COLO829 (cell line): Measurements from ENCODE around the gene HOXA7.

Experiments
- DNase-seq: peaks from one replicate; pipeline ENCODE4 v3.0.0; 2012; ENCODE audit warnings: low spot score

The HOXA7 gene

DNA sequence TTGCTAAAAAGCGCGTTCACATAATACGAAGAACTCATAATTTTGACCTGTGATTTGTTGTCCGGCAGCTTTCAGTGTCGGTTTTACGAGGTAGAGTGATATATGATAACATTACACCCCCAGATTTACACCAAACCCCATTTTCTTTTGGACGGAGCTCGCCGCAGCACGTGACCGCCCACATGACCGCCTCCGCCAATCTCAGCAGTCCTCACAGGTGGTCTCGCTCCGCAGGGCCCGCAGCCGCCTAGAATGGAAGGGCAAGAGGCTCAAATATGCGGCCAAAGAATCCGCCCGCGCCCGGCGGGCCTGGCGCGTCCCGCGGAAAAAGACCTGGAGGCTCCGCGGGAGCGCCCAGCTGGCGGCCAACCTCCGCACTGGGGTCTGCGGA lies at the start of gene HOXA7:
Gene HOXA7, minus strand, starts transcription at position 168 of the 391 bp plus-strand sequence. Its CDS starts 130 bp downstream, at position 38.
- no peak for DNase-seq

GRCh38 chr7:27205325-27206280 lies 49.1 kb upstream of the HOXA7 start:
- no peak for DNase-seq

DNA sequence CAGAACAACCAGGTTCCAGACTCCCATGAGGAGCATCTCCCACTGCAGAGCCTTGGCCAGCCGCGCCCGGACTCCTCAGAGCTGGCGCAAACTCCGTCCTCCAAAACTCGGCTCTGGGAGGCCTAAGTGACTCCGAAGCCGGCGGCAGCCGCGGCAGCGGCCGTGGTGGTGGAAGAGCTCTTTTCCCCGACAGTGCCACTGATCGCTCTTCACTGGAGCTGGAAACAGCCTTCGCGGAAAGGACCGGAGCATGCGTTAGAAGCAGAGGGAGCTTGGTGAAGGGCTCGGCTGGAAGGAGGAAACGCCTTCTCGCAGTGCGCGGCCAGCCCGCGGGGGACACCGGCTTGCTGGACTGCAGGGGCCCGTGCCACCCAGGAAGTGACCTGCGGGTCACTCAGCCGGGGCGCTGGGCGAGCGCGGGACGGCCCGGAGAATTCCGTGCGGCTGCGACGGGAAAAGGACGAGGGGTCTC lies 48.4 kb upstream of the HOXA7 start:
- no peak for DNase-seq

GRCh38 chr7:27203964-27204594 lies 47.6 kb upstream of the HOXA7 start:
- no peak for DNase-seq

DNA sequence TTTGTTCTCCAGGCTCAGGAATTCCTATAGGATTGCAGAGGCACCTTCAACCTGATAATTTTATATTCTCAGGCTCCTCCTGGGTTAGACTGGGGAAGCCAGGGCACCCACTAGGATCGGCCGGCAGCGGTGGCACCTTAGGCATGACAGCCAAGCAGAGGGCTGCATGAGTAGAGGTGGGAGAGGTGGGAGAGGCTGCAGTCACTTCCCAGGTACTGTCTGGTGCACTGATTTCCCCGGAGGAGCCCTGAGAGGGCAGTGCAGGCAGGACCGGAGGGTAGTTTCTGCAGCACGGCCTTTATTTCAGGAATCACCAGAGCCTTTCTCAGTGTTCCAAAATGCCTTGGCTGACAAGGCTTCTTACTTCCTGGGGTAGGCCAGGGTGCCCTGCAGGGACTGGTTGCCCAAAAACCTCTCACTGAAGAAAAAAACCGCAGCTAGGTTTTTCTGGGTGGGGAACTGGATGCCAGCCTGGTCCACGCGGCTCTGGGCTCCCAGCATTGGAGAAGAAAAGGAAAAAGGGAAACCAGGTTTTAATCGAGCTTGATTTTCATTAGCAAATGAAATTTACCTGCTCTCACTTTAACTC lies 47.0 kb upstream of the HOXA7 start:
- no peak for DNase-seq

GRCh38 chr7:27202862-27203134 lies 46.3 kb upstream of the HOXA7 start:
- no peak for DNase-seq

DNA sequence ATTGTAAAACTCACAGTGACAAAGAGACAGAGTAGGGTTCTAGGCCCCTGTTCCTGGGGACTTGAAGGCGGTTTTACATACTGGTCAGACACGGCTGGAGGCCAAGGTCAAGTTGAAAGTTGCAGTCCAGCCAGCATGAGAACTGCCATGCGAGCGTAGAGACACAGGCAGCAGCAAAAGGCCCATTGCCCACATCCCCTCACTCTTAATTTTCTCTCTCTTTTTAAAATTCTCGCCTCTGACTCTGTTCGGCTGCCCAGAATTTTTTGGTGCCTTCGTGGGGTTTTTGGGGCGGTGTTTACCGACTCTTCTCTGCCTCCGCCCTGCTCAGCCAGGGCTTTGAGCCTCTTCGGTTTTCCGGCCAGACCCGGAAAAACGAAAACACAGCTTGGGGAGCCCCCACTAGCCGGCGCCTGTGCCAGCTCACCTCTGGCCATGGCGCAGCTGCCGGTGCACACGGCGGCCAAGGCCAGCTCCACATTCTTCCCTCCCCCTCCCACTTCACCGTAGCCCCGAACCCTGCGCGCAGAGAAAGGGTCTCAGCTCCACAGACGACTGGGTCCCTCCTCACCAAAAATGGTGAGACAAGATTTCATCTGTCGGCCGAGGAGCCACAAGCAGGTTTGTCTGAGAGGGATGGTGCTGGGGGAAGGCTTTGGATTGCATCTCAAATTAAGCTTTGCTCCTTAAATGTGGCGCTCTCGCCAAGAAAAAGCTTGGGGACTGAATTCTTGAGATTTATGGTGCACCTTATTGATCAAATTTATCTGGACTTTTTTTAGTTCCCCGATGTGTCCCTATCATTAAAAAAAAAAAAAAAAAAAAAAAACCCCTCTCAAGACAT lies 45.8 kb upstream of the HOXA7 start:
- DNase-seq = no peak

DNA sequence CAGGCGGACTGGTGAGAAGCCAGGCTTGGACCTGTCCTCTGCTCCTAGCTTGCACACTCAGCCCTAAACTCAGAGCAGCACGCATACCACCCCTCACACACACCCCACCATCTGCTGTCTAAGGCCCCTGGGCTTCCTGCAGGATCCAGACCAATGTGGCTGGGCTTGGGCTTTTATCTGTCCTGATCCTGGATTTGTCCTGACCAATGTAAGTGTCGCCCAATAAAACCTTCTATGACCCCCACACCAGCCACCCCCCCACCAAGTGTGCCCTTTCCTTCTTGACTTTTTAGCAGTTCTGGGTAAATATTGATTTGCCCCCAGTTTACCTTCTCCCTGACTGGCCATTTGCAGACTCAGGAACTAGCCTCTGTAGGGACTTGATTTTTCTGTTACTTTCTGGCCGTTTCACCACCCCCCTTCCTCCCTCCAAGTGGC lies 45.1 kb upstream of the HOXA7 start:
- no peak for DNase-seq

DNA sequence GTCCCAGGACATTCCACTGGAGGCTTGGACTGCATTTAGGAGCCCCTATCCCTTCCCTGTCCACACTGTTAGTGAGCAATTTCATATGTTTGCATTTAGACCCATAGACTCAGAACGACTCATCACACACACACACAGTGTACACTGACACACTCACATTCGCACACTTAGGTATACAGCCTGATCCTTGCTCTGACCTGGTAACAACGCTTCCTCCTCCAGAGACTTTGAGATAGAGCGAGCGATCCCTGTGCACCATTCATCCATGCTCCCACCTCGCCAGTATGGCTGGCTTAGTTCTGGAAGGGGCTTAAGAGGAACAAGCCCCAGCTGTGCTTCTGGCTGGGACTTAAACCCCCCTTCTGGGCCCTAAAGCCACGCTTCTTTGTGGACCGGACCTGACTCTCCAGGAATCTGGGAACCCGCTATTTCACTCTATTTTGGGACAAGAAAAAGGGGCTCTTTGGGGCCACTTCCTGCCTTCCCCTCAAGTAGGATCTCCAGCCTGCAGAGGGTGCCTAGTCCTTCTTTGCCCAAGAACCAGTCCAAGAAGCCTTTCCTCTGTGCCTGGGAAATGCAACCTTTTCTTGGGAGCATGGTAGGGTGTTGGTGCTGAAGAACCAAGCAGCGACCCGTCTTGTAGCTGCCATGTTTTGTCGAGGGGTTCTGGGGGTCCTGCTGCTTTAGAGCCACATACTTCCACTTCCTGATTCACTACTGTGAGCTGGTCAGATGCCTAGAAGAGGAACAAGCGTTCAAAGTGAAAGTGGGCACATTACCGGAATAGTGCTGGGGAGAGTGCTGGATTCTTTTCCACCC lies 44.5 kb upstream of the HOXA7 start:
- no peak for DNase-seq

DNA sequence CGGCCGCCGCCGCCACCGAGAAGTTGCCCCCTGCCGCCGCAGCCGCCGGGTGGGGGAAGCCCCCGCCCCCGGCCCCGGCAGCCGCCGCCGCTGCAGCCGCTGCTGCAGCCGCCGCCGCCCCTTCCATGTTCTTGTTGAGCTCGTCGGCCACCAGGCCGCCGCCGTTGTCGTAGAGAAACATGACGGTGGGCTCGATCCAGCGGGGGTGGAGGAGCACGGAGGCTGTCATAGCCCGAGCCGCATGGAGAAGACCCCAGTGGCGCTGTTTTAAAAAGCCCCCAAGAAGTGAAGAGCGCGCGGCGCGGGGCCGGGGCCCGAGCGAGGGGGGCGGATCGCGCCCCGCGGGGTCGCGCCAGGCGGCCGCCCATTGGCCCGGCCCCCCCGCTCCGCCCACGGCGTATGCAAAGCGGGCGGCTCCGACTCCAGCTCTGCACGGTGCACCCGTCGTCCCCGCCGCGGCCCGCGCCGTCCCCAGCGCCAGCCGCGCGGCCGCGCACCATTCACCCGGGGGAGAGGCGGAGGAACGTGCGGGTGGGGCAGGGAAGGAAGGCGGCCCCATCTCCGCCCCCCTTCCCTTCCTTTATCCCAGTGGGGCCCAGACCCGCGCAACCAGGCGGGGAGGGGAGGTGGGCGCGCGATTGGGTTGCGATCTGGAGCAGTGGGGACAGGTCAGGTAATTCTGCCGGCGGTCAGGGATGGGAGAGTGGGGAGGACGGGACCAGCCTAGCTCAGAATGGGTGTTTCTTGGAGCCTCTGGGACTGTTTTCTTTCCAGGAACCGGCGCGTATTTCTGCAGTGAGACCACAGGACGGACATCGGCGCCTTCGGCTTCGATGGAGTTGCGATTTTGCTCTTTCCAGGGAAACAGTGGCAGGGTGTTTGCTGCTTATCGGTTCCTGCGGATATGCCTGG lies 43.6 kb upstream of the HOXA7 start, which contains the start of gene HOXA13:
Gene HOXA13, minus strand, starts transcription at position 243 of the 912 bp plus-strand sequence. Its CDS starts 14 bp downstream, at position 229.
- no peak for DNase-seq

DNA sequence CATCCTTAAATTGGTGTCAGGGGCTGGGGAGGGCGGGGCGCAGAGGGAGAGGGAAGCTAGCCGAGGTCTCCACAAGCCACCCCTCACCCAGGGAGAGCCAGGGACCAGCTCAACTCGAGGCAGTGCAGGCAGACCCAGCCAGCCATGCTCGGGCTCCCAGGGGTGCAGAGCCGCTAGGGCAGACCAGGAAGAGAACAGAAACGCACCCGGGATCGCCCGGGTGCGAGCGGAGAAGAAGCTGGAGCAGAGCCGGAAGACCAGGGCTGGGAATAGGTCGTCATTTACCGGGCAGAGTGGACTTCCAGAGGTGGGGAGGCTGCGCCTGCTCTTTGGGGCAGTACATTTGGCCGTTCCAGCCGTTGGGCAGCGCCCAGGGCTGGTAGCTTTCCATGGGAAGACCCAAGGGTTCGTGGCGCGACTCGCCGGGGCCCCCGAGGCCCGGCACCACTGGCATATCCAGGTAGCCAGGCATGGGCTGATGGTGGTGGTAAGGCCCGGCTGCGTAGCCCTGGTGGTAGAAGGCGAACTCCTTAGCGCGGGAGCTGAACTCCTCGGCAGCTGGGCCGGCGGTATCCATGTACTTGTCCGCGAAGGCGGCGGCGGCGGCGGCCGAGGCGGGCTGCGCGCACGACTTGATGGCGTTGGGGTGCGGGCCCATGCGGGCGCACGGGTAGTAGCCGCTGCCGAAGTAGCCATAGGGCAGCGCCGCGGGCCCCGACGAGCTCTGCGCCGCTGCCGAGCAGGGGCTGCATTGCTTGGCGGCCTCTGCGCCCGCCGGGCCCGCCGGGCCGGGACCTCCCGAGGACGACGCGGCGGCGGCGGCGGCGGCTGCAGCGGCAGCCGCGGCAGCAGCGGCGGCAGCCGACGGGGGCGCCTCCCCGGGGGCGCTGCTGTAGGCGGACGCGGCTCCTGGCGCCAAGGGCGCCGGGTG lies 42.7 kb upstream of the HOXA7 start:
- no peak for DNase-seq

DNA sequence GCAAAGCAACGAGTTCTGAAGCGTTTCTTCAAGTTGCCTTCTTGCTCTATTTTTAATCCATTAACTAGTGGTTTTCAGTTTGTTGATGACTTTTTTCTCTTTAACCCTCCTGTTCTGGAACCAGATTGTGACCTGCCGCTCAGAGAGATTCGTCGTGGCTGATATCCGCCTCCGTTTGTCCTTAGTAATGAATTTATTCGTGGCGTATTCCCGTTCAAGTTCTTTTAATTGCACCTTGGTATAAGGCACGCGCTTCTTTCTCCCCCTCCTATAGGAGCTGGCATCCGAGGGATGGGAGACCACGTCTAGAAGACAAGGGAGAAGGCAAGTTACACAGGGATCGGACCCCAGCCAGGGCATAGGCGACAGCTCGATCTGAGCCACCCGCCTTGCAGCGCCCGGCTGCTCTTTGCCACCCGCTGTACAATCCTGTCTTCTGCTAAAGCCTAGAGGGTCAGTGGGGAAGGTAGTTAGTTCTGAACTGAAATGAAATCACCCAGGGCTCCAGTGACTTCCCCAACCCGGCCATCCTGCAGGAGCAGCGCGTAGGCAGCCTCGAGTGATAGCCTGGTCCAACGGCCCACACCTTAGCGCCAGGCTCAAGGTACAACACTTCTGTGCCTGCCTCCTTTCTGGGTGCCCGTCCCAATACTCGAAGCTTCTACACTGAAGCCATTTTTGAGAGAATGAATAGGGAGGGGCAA lies 41.8 kb upstream of the HOXA7 start:
- DNase-seq = no peak

- DNase-seq = no peak
Observed at GRCh38 chr7:27197137-27198042, 40.9 kb upstream of the HOXA7 start.

GRCh38 chr7:27196287-27196767 lies 39.9 kb upstream of the HOXA7 start:
- peak; percentile 75 for DNase-seq

- DNase-seq = no peak
Observed at GRCh38 chr7:27194686-27195379, 38.4 kb upstream of the HOXA7 start.

GRCh38 chr7:27194002-27194352 lies 37.5 kb upstream of the HOXA7 start:
- DNase-seq = no peak
